Fibroblast of lung (primary cell): ENCODE measurements around the gene NKG7.

Experiments
- EZH2 ChIP-seq: IDR thresholded peaks from 2 replicates; pipeline ENCODE4 v1.5.1; 2012; ENCODE audit warnings: low read length, control low read depth, mild to moderate bottlenecking; ENCODE audit errors: missing control alignments
- TF ChIP-seq, protein P1 (sequence below), 2 donors: IDR thresholded peaks in 1 of 2; conservative IDR thresholded peaks in 1 of 2; 1 replicate in 1 of 2; 2 replicates in 1 of 2; pipeline ENCODE4 v1.5.1; 2011 to 2012; ENCODE audit warnings: low read length in 2 of 2, control low read depth in 1 of 2, inconsistent platforms in 1 of 2, low read depth in 1 of 2, mild to moderate bottlenecking in 1 of 2

DNA sequence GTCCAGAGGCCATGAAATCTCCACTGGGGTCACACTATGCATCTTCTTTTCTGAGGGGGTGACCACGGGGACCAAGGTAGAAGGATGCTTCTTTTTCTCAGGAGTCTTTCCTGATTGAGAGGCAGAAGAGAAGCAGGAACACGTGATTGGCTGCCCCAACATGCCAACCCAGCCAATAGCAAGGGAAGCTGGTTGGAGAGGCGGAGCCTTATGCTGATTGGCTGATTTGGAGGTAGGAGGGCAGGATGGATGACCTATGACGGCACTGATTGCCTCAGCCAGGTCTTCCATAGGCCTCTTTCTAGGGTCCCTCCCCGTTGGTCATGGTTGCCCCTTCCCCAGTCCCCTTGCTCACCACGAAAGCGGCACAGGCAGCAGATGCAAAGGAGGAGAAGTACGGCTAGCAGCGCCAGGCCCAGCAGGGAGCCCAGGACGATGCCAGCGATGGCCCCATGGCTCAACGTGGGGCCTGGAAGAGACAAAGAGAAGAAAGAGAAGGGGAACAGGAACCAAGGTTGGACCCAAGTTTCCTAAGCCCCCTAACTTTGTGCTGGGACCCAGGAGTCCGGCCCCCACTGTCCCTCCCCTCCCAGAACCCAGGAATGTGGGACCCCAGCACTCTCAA lies 38.5 kb downstream of the NKG7 start:
- TF ChIP-seq, protein P1, sequence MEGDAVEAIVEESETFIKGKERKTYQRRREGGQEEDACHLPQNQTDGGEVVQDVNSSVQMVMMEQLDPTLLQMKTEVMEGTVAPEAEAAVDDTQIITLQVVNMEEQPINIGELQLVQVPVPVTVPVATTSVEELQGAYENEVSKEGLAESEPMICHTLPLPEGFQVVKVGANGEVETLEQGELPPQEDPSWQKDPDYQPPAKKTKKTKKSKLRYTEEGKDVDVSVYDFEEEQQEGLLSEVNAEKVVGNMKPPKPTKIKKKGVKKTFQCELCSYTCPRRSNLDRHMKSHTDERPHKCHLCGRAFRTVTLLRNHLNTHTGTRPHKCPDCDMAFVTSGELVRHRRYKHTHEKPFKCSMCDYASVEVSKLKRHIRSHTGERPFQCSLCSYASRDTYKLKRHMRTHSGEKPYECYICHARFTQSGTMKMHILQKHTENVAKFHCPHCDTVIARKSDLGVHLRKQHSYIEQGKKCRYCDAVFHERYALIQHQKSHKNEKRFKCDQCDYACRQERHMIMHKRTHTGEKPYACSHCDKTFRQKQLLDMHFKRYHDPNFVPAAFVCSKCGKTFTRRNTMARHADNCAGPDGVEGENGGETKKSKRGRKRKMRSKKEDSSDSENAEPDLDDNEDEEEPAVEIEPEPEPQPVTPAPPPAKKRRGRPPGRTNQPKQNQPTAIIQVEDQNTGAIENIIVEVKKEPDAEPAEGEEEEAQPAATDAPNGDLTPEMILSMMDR (conservative IDR thresholded peaks at IDR 0.05 in 1 of 2, IDR thresholded peaks at IDR 0.05 in 1 of 2; ENCODE audit: low read depth in 1 of 2, low read length in 2 of 2), result no peak
- TF ChIP-seq EZH2, result no peak
